Measurements from ENCODE around the gene DYNLT5.

DNA sequence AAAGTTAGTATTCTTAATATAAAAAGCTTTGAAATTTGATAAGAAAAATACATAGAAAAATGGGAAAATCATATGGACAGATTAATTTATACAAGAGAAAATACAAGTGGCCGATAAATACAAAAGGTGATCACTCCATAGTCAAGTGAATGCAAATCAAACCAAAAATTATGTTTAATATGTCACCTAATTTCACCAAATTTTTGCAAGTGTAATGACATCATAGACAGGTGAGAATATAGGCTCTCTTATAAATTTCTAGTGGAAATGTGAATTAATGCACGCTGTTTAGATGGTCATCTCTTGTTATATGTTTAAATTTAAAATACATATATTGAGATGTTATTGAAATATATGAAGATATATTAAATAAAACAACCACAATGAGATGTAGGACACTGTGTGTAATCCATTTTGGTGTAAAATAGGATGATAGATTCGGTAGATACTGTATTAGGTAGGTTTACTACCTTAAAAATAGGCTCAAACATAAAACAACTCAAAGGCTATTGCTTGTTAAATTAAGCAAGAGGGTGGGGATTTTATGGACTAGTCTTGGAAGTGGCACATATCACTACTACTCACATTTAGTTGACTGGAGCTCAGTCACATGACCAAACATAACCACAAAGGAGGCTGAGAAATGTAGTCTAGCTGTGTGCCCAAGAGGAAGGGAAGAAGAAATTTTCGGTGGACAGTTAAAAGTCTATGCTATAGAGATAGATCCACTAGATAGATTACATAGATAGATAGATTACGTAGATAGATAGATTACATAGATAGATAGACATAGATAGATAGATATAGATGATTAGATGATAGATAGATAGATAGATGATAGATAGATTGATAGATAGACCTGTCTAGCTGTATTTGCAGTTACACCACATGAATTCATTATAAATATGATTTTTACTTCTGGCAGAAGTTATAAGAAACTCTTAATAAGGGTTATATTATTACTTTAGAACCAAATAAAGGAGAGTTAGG is 39.7 kb downstream of the DYNLT5 start:
- TF ChIP-seq, protein P1, sequence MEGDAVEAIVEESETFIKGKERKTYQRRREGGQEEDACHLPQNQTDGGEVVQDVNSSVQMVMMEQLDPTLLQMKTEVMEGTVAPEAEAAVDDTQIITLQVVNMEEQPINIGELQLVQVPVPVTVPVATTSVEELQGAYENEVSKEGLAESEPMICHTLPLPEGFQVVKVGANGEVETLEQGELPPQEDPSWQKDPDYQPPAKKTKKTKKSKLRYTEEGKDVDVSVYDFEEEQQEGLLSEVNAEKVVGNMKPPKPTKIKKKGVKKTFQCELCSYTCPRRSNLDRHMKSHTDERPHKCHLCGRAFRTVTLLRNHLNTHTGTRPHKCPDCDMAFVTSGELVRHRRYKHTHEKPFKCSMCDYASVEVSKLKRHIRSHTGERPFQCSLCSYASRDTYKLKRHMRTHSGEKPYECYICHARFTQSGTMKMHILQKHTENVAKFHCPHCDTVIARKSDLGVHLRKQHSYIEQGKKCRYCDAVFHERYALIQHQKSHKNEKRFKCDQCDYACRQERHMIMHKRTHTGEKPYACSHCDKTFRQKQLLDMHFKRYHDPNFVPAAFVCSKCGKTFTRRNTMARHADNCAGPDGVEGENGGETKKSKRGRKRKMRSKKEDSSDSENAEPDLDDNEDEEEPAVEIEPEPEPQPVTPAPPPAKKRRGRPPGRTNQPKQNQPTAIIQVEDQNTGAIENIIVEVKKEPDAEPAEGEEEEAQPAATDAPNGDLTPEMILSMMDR (optimal IDR thresholded peaks at IDR 0.05 in 1 of 3, IDR thresholded peaks at IDR 0.05 in 1 of 3, conservative IDR thresholded peaks at IDR 0.05 in 1 of 3; ENCODE audit: extremely low read depth in 1 of 3, insufficient read depth in 2 of 3, low read length in 3 of 3) = no peak
- no peak for TF ChIP-seq EZH2 (IDR thresholded peaks at IDR 0.05; ENCODE audit: low read length)

Measured in keratinocyte (primary cell).